Measurements from ENCODE around the gene LSAMP. TPM values are rescaled to one million over a fixed set of nuclear protein-coding genes. Genes with fewer than 3 reads are reported as not detected.

The LSAMP gene
- total and polyA plus RNA-seq, 8 donors: 17.3 to 28.0 (median 26.0) TPM

GRCh38 chr3:115958526-115958925, 486.8 kb downstream of the LSAMP start:
- Histone ChIP-seq H3K9me3 (no peaks in the 10 kb centered on the region), H3K4me3 (no peak overlapping the region), H3K27me3 (no peaks in the 10 kb centered on the region), H3K36me3 (no peaks in the 10 kb centered on the region), H3K27ac (no peak overlapping the region), H3K4me1 (no peaks in the 10 kb centered on the region)
- no peak for DNase-seq
- TF ChIP-seq CTCF (IDR thresholded peaks at IDR 0.05): no peak
- intact Hi-C loops (cut with DNase I): no loop called here
- ATAC-seq: no peak

GRCh38 chr3:115947325-115947724, 498.0 kb downstream of the LSAMP start:
- Histone ChIP-seq H3K36me3 (no peaks in the 10 kb centered on the region), H3K27ac (no peak overlapping the region), H3K27me3 (no peaks in the 10 kb centered on the region), H3K9me3 (peaks cover 0 to 3% of the 10 kb centered on the region in 2 donors), H3K4me1 (no peaks in the 10 kb centered on the region), H3K4me3 (no peak overlapping the region)
- TF ChIP-seq CTCF (IDR thresholded peaks at IDR 0.05): no peak
- no peak for ATAC-seq
- intact Hi-C loops (cut with DNase I): no loop called here
- no peak for DNase-seq

GRCh38 chr3:115943579-115943978, 501.7 kb downstream of the LSAMP start:
- Histone ChIP-seq H3K36me3 (no peaks in the 10 kb centered on the region), H3K4me3 (no peak overlapping the region), H3K27me3 (no peaks in the 10 kb centered on the region), H3K9me3 (no peaks in the 10 kb centered on the region), H3K27ac (no peak overlapping the region), H3K4me1 (no peaks in the 10 kb centered on the region)
- TF ChIP-seq CTCF (IDR thresholded peaks at IDR 0.05): no peak
- intact Hi-C loops (cut with DNase I): no loop called here
- ATAC-seq (no peak), DNase-seq (no peak)

- Histone ChIP-seq H3K27ac (no peak overlapping the region), H3K27me3 (no peaks in the 10 kb centered on the region), H3K36me3 (no peaks in the 10 kb centered on the region), H3K9me3 (no peaks in the 10 kb centered on the region), H3K4me3 (no peak overlapping the region), H3K4me1 (no peaks in the 10 kb centered on the region)
- ATAC-seq (no peak), DNase-seq (no peak)
- intact Hi-C loops (cut with DNase I): no loop called here
- no peak for TF ChIP-seq CTCF (IDR thresholded peaks at IDR 0.05)
Measured at GRCh38 chr3:115937054-115937453, 508.2 kb downstream of the LSAMP start.

GRCh38 chr3:115932807-115933206, 512.5 kb downstream of the LSAMP start:
- no peak overlapping the region for H3K4me3 ChIP-seq
- no peak for DNase-seq
- no peaks in the 10 kb centered on the region for H3K4me1 ChIP-seq
- TF ChIP-seq CTCF (IDR thresholded peaks at IDR 0.05): no peak
- H3K27me3 ChIP-seq: no peaks in the 10 kb centered on the region
- no peaks in the 10 kb centered on the region for H3K36me3 ChIP-seq
- intact Hi-C loops (cut with DNase I): no loop called here
- no peak overlapping the region for H3K27ac ChIP-seq
- ATAC-seq: no peak
- H3K9me3 ChIP-seq: no peaks in the 10 kb centered on the region

All from left lung (tissue), 10 donors.